ENCODE measurements around the gene ATP11B. TPM values are rescaled to one million over a fixed set of nuclear protein-coding genes. Genes with fewer than 3 reads are reported as not detected.

Gene ATP11B
- total RNA-seq, 1 experiment from 2014 or later: 48.8 TPM

GRCh38 chr3:182940266-182940808 lies 147.0 kb downstream of the ATP11B start:
- Histone ChIP-seq H3K4me1 (ENCODE audit: insufficient read depth, low read length) (no peaks in the 10 kb centered on the region), H3F3A (ENCODE audit: low read length, unreplicated experiment) (no peaks in the 10 kb centered on the region), H3K27ac (ENCODE audit: low read length) (no peak overlapping the region), H3K4me2 (ENCODE audit: low read length) (no peak overlapping the region), H3K79me2 (ENCODE audit: low read length) (no peaks in the 10 kb centered on the region), H3K9ac (ENCODE audit: low read length) (no peak overlapping the region), H3K27me3 (ENCODE audit: low read length) (no peaks in the 10 kb centered on the region), H3K9me2 (replicated peaks; ENCODE audit: low read length) (no peaks in the 10 kb centered on the region), H4K20me1 (ENCODE audit: low read length) (no peaks in the 10 kb centered on the region), H3K4me3 (ENCODE audit: low read length) (no peak overlapping the region), H3K9me3 (ENCODE audit: low read length) (no peaks in the 10 kb centered on the region), H3K36me3 (ENCODE audit: low read depth, low read length) (peaks cover 9% of the 10 kb centered on the region), H2AFZ (ENCODE audit: low read length) (no peak overlapping the region)
- TF ChIP-seq EZH2phosphoT487 (IDR thresholded peaks at IDR 0.05; ENCODE audit: borderline replicate concordance, low read length) (no peak), EZH2 (IDR thresholded peaks at IDR 0.05; ENCODE audit: low read length, unreplicated experiment) (no peak)
- TF ChIP-seq, protein P1, sequence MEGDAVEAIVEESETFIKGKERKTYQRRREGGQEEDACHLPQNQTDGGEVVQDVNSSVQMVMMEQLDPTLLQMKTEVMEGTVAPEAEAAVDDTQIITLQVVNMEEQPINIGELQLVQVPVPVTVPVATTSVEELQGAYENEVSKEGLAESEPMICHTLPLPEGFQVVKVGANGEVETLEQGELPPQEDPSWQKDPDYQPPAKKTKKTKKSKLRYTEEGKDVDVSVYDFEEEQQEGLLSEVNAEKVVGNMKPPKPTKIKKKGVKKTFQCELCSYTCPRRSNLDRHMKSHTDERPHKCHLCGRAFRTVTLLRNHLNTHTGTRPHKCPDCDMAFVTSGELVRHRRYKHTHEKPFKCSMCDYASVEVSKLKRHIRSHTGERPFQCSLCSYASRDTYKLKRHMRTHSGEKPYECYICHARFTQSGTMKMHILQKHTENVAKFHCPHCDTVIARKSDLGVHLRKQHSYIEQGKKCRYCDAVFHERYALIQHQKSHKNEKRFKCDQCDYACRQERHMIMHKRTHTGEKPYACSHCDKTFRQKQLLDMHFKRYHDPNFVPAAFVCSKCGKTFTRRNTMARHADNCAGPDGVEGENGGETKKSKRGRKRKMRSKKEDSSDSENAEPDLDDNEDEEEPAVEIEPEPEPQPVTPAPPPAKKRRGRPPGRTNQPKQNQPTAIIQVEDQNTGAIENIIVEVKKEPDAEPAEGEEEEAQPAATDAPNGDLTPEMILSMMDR (conservative IDR thresholded peaks at IDR 0.05; ENCODE audit: low read depth, low read length): no peak
- ChIA-PET CTCF (no interaction called here), POLR2A (ENCODE audit: unreplicated experiment) (interaction anchor here (0.6 kb wide), 1 partner anchor 213 kb away, joined by 8 read pairs; no protein-coding TSS in a partner anchor)
- DNase-seq (no peak), ATAC-seq (no peak)
- BruUV-seq (replicated peaks): no TSS peak
- intact Hi-C loops (cut with micrococcal nuclease): no loop called here

GRCh38 chr3:182941719-182942118 lies 148.4 kb downstream of the ATP11B start:
- Histone ChIP-seq H3K9me3 (ENCODE audit: low read length) (no peaks in the 10 kb centered on the region), H3K27ac (ENCODE audit: low read length) (no peak overlapping the region), H3K9ac (ENCODE audit: low read length) (no peak overlapping the region), H3K79me2 (ENCODE audit: low read length) (no peaks in the 10 kb centered on the region), H3K27me3 (ENCODE audit: low read length) (no peaks in the 10 kb centered on the region), H3K4me2 (ENCODE audit: low read length) (no peak overlapping the region), H4K20me1 (ENCODE audit: low read length) (no peaks in the 10 kb centered on the region), H3K4me3 (ENCODE audit: low read length) (no peak overlapping the region), H3F3A (ENCODE audit: low read length, unreplicated experiment) (no peaks in the 10 kb centered on the region), H3K4me1 (ENCODE audit: insufficient read depth, low read length) (no peaks in the 10 kb centered on the region), H3K9me2 (replicated peaks; ENCODE audit: low read length) (no peaks in the 10 kb centered on the region), H3K36me3 (ENCODE audit: low read depth, low read length) (peaks cover 18% of the 10 kb centered on the region), H2AFZ (ENCODE audit: low read length) (no peak overlapping the region)
- no TSS peak for BruUV-seq (replicated peaks)
- no peak for TF ChIP-seq EZH2phosphoT487 (IDR thresholded peaks at IDR 0.05; ENCODE audit: borderline replicate concordance, low read length)
- TF ChIP-seq EZH2 (IDR thresholded peaks at IDR 0.05; ENCODE audit: low read length, unreplicated experiment): no peak
- TF ChIP-seq, protein P1 (conservative IDR thresholded peaks at IDR 0.05; ENCODE audit: low read depth, low read length): no peak
- ChIA-PET CTCF (no interaction called here), POLR2A (ENCODE audit: unreplicated experiment) (no interaction called here)
- no peak for ATAC-seq
- intact Hi-C loops (cut with micrococcal nuclease): no loop called here
- no peak for DNase-seq

DNA sequence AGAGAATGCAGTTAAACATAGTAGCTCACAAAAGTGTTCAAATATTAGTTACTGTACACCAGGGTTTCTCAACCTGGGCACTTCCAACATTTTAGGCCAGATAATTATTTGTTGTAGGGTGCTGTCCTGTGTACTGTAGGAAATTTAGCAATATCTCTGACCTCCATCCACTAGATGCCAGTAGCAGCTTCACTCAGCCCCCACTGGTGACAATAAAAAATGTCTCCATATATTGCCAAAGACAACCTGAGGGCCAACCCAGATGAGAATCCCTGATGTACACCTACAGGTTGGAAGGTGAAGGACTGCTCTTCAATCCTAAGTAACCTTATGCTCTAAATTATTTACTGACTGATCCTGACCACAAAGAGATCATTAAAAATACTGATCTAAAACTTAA lies 154.6 kb downstream of the ATP11B start:
- intact Hi-C loops (cut with micrococcal nuclease): no loop called here
- no TSS peak for BruUV-seq (replicated peaks)
- H3K4me2 ChIP-seq (ENCODE audit: low read length): no peak overlapping the region
- ATAC-seq (peak; percentile 94), DNase-seq (peak; percentile 62)
- no peak overlapping the region for H3K4me3 ChIP-seq (ENCODE audit: low read length)
- no peaks in the 10 kb centered on the region for H4K20me1 ChIP-seq (ENCODE audit: low read length)
- H3F3A ChIP-seq (ENCODE audit: low read length, unreplicated experiment): no peaks in the 10 kb centered on the region
- ChIA-PET CTCF (interaction anchor here (0.6 kb wide), 2 partner anchors 45 to 83 kb away, joined by 3 to 13 read pairs; no protein-coding TSS in a partner anchor), POLR2A (ENCODE audit: unreplicated experiment) (no interaction called here)
- no peaks in the 10 kb centered on the region for H3K27me3 ChIP-seq (ENCODE audit: low read length)
- H3K27ac ChIP-seq (ENCODE audit: low read length): no peak overlapping the region
- H3K9me3 ChIP-seq (ENCODE audit: low read length): no peaks in the 10 kb centered on the region
- no peaks in the 10 kb centered on the region for H3K4me1 ChIP-seq (ENCODE audit: insufficient read depth, low read length)
- no peak overlapping the region for H3K9ac ChIP-seq (ENCODE audit: low read length)
- TF ChIP-seq EZH2 (IDR thresholded peaks at IDR 0.05; ENCODE audit: low read length, unreplicated experiment): no peak
- TF ChIP-seq, protein P1 (conservative IDR thresholded peaks at IDR 0.05; ENCODE audit: low read depth, low read length): peak; percentile 59
- H3K79me2 ChIP-seq (ENCODE audit: low read length): no peaks in the 10 kb centered on the region
- peaks cover 30% of the 10 kb centered on the region for H3K36me3 ChIP-seq (ENCODE audit: low read depth, low read length)
- H2AFZ ChIP-seq (ENCODE audit: low read length): no peak overlapping the region
- no peaks in the 10 kb centered on the region for H3K9me2 ChIP-seq (replicated peaks; ENCODE audit: low read length)

Data from PC-3 (cell line).